ENCODE measurements around the gene RPRD2. TPM values are rescaled to one million over a fixed set of nuclear protein-coding genes. Genes with fewer than 3 reads are reported as not detected.

The RPRD2 gene
- total RNA-seq, 1 experiment from 2014 or later = 37.8 TPM

- CTCF ChIA-PET = no interaction called here
- DNase-seq = no peak
- no peak for TF ChIP-seq CTCF (IDR thresholded peaks at IDR 0.05; ENCODE audit: unreplicated experiment)
- Mint-ChIP-seq H3K27me3 (ENCODE audit: unreplicated experiment) (no peaks in the 10 kb centered on the region), H3K9me3 (ENCODE audit: low read depth, unreplicated experiment) (no peaks in the 10 kb centered on the region), H3K4me3 (ENCODE audit: low read depth, unreplicated experiment) (no peak overlapping the region), H3K4me1 (ENCODE audit: low read depth, unreplicated experiment) (peaks cover 14% of the 10 kb centered on the region), H3K27ac (ENCODE audit: unreplicated experiment) (no peak overlapping the region), H3K36me3 (ENCODE audit: insufficient read depth, unreplicated experiment) (peaks cover 22% of the 10 kb centered on the region)
- intact Hi-C loops (cut with micrococcal nuclease; ENCODE audit: unreplicated experiment) = no loop called here
- no TSS peak for BruUV-seq (replicated peaks)
These were observed 148.9 kb downstream of the RPRD2 start for GRCh38 chr1:150512846-150513245.

DNA sequence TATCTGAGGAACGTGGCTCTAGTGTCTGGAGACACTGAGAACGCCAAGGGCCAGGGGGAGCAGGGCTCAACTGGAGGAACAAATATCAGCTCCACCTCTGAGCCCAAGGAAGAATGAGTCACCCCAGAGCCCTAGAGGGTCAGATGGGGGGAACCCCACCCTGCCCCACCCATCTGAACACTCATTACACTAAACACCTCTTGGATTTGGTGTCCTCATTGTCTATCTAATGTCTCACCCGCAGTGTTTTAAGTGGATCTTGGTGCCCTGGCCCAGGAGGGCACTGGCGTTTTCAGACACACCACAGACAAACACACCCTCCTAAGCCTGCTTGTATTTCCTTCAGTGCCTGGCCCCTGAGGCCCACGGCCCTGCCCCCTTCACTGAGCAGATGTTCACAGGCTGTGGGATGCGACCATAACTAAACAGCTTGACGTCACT is 149.4 kb downstream of the RPRD2 start:
- no TSS peak for BruUV-seq (replicated peaks)
- Mint-ChIP-seq H3K36me3 (ENCODE audit: insufficient read depth, unreplicated experiment) (peaks cover 21% of the 10 kb centered on the region), H3K4me3 (ENCODE audit: low read depth, unreplicated experiment) (no peak overlapping the region), H3K27ac (ENCODE audit: unreplicated experiment) (no peak overlapping the region), H3K27me3 (ENCODE audit: unreplicated experiment) (no peaks in the 10 kb centered on the region), H3K9me3 (ENCODE audit: low read depth, unreplicated experiment) (no peaks in the 10 kb centered on the region), H3K4me1 (ENCODE audit: low read depth, unreplicated experiment) (peaks cover 12% of the 10 kb centered on the region)
- DNase-seq = no peak
- intact Hi-C loops (cut with micrococcal nuclease; ENCODE audit: unreplicated experiment) = no loop called here
- CTCF ChIA-PET = no interaction called here
- TF ChIP-seq CTCF (IDR thresholded peaks at IDR 0.05; ENCODE audit: unreplicated experiment) = no peak

- Mint-ChIP-seq H3K27ac (ENCODE audit: unreplicated experiment) (no peak overlapping the region), H3K9me3 (ENCODE audit: low read depth, unreplicated experiment) (no peaks in the 10 kb centered on the region), H3K4me3 (ENCODE audit: low read depth, unreplicated experiment) (peak overlapping the region; percentile 73), H3K27me3 (ENCODE audit: unreplicated experiment) (no peaks in the 10 kb centered on the region), H3K4me1 (ENCODE audit: low read depth, unreplicated experiment) (peaks cover 12% of the 10 kb centered on the region), H3K36me3 (ENCODE audit: insufficient read depth, unreplicated experiment) (peaks cover 21% of the 10 kb centered on the region)
- no peak for TF ChIP-seq CTCF (IDR thresholded peaks at IDR 0.05; ENCODE audit: unreplicated experiment)
- BruUV-seq (replicated peaks) = no TSS peak
- DNase-seq = no peak
- CTCF ChIA-PET = interaction anchor here (0.6 kb wide), 1 partner anchor 20 kb away, joined by 3 read pairs; no protein-coding TSS in a partner anchor
- intact Hi-C loops (cut with micrococcal nuclease; ENCODE audit: unreplicated experiment) = no loop called here
These were observed 150.3 kb downstream of the RPRD2 start for GRCh38 chr1:150514260-150514659.

DNA sequence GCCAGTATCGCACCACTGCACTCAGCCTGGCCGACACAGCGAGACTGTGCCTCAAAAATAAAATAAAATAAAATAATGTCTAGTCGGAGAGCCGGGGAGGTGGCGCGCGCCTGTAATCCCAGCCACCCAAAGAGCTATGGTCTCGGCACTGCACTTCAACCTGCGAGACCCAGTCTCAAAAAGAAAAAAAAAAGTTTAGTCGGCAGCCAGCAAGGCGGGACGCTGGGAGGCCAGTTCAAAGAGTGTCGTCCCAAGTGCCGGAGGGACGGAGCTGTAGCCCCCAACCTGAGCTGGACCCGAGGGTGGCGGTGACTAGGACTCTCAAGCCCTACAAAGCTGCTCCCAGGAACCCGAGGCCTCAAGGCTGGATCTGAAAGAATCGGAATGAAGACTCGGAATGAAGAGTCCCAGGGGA is 151.0 kb downstream of the RPRD2 start:
- Mint-ChIP-seq H3K4me3 (ENCODE audit: low read depth, unreplicated experiment) (peak overlapping the region; percentile 73), H3K36me3 (ENCODE audit: insufficient read depth, unreplicated experiment) (peaks cover 21% of the 10 kb centered on the region), H3K4me1 (ENCODE audit: low read depth, unreplicated experiment) (peaks cover 12% of the 10 kb centered on the region), H3K9me3 (ENCODE audit: low read depth, unreplicated experiment) (no peaks in the 10 kb centered on the region), H3K27ac (ENCODE audit: unreplicated experiment) (no peak overlapping the region), H3K27me3 (ENCODE audit: unreplicated experiment) (no peaks in the 10 kb centered on the region)
- CTCF ChIA-PET = interaction anchor here (0.6 to 1.6 kb wide), 6 partner anchors 14 to 152 kb away, joined by 3 to 24 read pairs (median 7); partner anchors contain the start of gene RPRD2
- TF ChIP-seq CTCF (IDR thresholded peaks at IDR 0.05; ENCODE audit: unreplicated experiment) = no peak
- no peak for DNase-seq
- BruUV-seq (replicated peaks) = no TSS peak
- intact Hi-C loops (cut with micrococcal nuclease; ENCODE audit: unreplicated experiment) = no loop called here
